Stimulated activated CD8-positive, alpha-beta memory T cell treated with anti-CD3 and anti-CD28 coated beads, Interleukin-2, amount 100 ng/mL, for 48 hours (primary cell): ENCODE measurements around the gene GATA3.

Source experiments
- DNase-seq, 2 donors: peaks; one replicate each; pipeline ENCODE4 v3.0.0-alpha.2; 2020; ENCODE audit warnings: low read depth in 2 of 2

Gene GATA3

DNA sequence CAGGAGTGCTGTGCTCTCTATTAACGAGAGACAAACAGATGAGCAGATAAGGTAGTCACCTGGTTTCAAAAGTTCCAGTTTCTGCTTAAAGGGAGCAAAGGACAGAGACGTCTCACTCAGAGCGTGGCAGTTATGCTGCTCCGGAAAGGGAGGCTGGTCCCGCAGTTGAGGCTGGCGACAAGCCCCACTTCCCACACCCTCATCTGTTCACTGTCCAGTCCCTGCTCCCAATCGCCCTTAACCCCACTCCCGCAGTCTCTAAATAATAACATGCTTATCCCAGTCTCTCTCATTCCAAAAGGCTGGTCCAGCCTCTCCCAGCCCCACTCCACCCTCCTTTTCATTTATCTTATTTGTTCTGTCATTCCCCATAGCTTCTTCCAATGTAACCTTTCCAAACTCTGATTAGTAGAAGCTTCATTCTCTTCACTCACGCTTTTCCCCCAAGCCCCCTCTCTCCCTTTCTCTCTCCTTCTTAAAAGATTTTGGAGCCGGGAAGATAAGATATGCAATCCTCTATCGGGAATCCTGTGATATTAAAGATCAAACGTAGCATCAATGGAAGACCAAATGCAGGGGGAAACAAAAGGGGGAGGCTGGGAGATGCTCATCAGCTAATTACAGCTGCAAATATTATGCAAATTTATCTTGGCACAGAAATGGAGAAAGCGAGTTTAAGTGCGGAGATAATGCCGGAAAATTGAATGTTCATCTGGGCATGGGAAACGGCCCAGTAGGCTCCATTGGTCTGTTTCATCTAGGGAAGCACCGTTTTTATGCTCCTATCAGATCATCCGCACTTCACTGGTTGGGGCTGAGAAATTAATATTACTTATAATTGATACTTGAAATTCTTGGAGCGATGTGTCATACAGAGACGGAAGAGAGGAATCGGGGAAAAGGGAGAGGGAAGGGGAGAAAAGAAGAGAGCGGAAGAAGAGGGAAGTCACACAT is 16.3 kb upstream of the GATA3 start:
- no peak for DNase-seq

DNA sequence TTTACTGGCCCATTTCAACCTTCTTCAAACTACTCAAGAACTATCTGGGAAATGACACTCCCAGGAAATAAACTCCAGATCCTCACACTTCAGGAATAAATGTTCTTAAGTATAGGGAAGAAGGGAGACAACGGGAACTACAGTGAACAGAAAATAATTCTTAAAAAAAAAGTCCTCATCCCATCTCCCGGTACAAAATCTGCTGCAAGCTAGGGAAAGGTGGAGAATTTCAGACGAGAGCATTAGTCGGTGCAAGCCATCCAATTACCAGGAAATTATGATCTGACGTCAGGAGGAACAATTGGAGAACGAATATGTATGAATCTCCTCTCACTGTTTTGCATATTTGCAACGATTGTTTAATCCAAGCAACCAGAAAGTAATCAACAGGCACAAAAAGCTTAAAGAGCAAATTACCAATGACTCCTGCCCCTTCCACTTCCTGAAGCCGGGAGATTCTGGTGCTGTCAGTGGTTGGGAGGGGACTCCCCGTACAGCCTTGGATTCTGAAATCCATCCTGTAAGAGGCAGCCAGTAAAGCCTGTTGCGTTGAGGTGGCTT is 15.1 kb upstream of the GATA3 start:
- DNase-seq = no peak

DNA sequence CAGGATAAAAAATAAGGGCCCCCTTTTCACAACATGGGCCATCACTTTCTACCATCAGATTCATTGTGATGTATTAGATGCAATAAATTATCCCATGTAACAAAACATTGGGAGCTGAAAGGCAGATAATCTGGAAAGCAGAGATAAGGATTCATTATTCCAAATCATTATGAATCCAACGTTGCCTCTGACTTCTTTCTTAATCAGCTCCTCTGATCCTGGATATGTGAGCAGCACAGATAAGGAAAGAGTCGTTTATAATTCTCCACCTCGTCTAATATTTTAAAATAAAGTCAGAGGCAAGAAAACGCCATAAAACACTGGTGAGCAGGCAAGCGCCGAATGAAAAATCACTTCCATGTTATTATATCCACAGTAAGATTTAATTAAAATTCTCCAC is 13.8 kb upstream of the GATA3 start:
- no peak for DNase-seq

DNA sequence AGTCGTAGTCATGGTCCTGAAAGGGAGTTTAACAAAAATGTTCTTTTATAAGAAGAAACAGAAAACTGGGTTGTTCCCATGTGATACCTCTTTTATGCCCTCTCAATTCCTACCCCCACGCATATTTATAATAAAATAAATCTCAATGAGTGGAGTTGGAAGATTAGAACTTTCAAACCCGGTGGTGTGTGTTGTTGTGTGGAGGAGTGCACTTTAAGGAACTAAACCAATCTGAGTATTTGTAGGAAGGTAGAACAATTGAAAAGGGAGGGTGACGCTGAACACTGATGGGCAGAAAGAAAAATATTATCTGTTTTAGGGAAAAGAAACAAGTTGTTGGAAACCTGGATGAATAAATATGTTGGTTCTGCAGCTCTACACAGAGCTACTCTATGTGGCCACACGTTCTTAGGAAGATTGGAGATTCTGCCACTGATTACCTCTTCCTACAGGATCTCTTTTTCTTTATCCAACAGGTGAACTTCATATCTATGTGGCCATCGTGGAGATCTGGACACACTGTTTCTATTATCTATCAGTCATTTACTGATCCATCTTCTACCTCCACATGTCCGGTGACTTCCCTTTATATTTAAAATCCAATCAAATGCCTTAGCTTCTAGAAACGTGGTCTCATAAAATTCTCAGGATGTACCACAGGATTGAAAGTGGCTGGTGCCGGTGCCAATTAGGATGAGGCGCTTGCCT is 13.1 kb upstream of the GATA3 start:
- DNase-seq = no peak

DNA sequence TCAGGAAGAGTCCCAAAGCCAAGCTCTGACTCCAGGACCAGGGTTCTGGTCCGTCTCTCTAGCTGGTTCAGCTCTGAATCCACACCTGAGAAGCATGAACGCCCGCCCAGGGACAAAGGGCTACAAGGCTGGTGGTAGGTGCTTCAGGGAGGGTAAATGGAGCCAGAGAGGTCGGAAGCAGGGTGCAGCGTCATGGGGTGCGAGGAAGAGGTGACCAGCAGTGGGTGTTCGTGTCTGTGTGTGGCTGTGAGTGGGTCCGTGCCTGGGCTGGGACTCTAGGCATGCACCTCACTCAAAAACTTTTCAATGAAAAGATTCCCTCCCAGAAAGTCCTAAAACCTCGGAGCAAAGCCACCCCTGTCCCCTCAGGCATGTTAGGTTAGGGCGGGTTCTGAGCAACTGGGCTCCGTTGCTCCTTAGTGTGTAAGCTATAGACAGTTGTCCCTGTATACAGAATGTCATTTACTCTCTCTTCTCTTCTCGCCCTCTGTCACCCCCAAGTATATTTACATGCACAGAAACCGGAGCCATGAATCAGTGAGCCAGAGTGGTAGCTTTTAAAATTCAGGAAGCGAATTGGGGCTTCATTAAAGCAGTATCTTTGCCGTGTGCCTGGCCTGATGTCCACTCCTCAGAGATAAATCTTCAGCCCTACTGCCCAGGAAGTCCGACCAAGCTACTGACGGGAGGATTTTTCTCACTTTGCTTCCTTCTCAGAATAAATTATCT is 12.3 kb upstream of the GATA3 start:
- DNase-seq = no peak

DNA sequence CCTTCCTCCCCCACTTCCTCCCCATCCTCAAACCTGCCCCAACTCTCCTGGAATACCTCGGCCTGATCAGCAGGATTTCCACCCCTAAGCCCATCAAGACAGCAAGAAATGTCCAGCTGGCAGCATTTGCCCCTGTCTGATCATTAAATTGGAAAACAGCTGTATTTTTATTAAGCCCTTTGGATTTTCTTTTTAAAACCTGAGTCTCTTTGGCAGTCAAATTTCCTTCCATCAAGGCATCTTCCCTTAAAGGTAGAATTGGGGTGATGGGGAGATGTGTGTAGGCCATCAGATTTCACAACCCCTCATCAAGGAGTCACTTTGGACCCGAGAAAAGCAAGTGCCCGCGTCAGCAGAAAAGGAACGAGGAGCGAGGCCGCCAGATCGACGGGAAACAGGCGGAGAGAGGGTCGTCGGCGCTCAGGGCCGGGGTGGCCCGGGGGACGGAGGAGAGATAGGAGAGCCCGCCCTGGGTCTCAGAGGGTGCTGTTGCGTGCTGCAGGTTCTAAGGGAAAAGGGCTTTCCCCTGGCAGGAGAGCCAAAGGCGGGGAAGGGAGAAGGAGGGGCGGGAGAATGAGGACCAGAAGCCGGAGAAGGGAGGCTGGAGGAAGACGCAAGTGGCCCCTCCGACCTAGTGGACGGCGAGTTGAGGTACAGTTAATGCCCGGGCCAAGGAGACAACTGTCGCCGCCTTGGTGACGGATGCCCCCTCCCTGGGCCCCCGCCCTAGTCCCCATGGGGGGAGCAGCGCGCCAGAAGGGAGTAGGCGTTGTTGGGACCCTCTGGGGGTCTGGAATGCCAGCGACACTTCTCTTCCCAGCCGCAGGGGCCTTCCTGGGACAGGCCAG is 11.5 kb upstream of the GATA3 start:
- no peak for DNase-seq

DNA sequence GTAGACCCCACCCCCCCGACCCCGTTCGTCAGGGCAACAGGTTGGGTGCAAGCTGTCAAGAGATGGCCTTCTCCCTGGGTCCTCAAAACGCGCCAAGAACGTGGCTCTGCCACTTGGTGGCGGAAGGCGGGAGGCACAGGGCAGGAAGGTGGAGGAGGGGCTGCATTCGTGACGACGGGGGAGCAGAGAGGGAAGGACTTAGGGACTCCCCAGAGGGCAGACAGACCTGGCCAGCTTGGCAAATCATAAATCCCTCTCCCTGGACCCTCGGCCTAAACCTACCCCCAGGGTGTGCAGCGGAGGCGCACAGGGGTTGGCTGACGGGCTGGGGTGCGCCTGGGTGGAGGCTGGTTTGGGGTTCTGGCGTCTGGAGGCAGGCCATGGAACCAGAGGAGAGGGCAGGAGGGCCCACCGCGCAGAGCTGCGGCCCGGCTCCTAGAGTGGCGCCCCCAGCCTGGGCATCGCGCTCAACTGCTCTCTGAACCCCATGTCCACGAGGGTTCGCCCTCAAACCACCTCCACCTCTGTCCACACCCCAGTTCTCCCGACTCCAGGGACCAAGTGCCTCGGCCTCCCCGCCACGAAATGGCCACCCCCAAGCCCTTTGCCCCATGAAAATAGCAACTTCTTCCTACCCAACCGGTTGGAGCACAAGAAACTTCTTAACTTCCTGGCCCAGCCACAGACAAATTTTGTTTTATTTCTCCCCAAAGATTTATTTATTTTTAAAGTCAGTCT is 10.8 kb upstream of the GATA3 start:
- DNase-seq = no peak

DNA sequence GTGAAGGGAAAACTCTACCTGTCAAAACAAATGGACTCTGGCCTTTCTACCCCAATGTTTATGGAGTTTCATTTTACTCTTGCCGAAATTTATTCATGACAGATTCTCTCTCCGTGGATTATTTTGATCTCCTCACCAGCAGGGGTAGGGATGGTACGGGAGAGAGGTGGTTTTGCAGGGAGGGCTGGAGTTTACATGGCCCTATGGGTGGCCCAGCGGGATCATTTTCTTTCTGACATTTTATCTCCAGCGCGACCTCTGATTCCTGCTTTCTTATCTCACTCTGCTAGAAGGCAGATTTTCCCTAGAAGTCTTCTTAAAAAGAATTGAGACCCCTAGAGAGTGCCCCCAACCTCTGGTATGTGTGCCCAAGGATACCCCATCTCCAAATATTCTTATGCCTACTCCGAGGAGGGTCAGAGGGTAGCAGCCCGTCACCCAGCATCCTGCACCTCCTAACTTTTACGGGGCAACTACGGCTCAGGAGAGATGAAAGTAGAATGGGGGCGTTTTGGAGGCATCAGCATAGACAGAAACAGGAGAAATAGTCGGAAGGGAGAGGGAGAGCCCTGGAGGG is 10.1 kb upstream of the GATA3 start:
- no peak for DNase-seq

DNA sequence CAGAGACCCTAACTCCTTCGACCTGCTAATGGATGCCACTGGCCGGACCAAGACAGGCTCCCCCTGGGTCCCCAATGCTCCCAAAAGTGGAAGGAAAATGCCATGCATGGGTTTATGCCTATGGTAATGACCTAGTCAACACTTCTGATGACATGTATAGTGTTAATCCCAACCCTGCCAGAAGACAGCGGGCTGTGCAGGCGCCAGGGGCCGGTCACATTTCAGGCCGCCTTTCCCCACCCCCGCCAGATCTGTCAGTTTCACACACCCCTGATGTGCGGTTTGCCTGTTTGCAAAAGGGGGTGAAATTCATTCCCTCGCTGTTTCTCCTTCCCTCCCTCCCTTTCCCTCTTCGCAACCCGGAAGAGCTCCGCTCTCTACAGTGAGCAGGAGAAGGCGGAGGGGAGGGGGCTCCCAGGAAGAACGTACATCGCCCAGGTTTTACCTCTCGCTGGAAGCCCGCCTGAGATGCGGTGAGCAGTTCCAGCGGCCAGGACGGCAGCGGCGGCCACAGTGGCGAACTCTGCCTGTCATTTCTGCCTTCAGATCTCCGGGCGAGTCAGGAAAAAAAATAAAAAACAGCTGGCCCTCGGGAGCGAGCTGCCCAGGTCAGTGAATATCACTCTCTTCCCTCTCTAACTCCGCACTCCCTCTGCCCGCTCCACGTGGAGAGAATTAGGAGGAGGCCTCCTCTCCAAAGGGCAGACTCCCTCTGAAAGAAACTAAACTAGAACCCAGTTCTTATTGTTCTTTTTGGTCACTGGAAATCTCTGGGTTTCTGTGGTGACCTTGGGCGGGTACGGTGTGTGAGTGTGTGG is 9.4 kb upstream of the GATA3 start:
- no peak for DNase-seq

DNA sequence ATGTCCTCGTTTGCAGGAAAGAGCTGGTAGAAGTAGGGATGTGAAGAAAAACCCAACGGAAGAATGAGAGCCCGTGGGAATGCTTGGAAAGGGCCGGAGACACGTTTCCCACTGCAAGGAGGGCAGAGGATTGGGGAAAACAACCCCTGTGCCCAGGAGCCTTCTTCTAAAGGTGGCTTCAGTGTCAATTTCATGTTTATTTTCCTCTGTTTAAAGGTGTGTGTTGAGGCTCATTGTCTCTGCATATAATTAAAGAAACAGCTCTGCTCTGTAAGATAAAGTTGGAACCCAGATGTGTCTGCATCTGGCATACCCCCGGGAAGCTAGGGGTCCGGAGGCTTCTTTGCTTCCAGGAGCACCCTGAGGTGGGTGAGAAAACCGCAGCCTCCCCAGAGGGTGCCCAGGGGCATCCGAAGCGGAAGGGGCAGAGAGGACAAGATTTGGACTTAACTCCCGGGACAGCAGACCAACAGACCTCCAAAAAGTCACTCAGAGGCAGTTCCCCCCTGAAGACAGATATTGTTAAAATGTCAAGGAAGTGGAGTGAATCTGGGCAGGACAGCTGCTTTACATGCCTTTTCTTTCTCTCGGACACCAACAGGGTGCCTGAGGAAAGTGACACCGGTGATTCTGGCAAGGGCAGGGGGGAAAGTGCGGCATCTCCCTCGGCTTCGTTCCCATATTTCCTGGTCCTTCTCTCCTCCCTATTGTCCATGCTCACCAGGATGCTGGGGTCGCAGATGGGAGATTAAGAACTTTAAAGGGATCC is 8.6 kb upstream of the GATA3 start:
- no peak for DNase-seq

DNA sequence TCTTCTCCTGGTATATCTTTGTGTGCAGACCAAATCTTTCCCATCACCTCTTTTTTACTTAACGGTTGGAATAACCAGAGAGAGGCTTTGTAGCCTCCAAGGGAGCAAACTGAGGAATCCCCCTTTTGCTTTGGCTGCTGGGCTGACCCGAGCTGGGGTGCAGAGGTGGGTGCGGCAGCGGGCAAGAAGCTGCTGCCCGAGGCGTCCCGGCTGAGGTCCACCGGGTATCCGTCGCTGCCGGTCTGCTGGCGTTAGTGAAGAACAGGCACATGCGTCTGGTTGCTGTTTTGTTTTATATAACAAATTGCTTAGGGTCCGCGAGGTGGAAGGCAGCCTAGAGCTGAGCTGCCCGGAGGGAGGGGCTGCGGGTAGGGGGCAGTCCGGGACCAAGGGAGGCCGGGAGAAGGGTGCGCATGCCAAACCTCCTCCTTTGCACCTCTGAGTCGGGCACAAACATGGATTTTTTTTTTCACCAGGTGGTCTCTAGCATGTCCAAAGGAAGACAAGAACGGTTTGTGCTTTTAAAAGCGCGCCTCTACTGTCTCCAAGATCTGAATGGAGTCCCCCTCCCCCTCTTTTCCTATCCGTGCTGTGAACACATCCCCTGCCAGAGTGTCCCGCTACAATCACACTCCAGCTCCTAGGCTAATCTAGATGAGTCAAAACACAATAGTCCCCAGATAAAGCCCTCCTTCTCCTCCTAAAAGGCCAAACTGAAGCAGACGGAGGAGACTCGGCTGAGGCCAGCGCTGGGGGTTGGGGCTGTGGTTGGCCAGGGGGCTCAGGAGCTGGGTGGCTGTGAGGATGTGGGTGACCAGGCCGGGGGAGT is 6.8 kb upstream of the GATA3 start:
- no peak for DNase-seq

DNA sequence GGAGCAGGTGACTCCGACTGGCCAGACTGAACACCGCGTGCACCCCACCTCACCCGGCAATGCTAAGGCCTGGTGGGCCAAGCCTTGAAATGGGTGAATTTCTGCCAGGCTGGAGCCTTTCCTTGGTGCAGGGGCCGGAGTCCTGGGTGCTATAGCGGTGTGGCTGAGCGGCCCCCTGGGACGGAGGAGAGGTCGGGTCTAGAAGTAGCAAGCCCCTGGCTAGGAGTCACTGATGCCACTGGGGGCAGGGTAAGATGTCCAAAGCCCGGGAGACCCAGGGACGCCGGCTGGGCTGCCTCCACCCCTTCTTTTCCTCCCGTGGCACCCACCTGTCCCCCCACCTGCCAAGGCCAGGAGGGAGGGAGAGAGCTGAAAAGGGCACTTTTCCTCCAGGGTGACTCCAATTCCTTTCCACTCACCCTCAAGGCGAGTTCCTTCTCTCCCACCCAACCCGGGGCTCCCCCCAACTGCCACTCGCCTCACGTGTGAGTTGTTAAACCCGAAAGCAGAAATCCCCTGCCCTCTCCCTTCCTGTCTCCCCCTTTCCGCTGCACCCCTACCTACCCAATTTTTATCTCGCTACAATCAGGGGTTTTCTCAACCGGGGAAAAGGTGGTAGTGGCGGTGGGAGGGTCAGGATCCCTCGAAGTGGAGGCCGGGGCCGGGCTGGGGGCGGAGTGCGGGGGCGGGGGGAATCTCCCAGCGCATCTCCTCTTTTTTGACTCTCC is 6.0 kb upstream of the GATA3 start:
- peak in 1 of 2 donors; percentile 48 for DNase-seq

DNA sequence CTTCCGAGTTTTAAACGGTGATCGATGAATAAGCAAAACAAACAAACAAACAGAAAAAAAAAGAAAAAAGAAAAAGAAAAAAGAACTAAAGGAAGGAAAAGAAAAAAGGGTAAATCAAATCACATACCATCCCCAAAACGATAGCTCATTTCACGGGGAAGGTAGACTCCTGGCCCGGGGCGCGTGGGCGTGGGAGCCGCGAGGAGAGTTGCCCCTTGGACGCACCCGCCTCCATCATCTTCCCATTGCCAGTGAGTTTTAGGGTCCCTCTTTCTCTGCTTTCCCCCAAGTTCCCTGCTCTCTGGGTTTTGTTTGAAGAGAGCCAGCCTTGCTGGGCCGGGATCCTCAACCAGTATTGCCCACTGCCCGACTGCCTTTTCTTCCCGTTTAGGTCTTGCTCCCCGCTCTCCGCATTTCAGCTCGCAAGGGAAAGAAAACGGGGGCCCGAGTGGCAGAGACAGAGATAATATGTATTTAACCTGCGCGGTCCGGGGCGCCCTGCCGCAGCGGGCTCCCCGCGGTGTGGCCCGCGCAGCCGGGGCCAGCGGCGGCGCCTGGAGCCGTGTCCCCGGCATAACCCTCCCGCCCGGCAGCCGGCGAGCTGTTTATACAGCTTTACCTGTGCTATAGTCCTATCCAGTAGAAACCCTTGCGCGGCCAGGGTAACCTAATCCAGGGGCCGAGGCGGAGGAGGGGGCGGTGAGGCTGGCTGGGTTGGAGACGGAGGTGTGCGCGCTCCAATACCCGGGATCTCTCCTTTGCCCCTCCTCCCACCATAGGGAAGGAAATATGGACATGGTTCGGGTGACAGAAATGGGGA is 5.2 kb upstream of the GATA3 start:
- no peak for DNase-seq

DNA sequence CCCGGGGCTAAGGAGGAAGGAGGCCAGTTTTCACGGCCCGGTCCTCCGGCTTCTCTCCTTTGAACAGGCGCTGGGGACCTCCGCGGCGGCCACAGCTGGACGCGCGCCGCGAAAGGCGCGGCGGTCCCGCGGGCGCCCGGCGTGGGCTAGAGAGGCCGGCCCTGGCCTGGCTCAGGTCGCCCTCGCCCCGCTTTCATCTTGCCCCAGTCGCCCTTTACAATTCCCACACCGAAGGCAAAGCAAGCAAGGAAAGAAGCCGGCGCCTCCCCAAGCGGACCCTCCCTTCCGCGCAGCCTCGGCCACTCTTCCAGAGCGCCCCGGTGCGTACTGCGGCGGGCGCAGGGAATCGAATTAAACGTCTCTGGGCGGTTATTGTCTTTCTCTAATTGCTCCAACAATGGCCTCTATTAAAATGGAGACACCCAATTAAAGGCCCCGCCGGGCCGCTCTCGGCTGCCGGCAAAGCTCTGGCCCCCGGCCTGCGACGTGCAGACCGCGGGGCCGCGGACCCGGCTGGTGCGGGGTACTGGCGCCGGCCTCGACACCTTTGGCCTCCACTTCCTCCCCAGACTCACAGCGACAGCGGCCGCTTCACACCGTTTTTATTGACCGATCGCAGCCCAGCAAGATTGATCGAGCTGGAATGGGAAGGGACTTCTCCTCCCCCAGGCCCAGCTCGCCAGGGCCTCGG is 4.5 kb upstream of the GATA3 start:
- DNase-seq = no peak

DNA sequence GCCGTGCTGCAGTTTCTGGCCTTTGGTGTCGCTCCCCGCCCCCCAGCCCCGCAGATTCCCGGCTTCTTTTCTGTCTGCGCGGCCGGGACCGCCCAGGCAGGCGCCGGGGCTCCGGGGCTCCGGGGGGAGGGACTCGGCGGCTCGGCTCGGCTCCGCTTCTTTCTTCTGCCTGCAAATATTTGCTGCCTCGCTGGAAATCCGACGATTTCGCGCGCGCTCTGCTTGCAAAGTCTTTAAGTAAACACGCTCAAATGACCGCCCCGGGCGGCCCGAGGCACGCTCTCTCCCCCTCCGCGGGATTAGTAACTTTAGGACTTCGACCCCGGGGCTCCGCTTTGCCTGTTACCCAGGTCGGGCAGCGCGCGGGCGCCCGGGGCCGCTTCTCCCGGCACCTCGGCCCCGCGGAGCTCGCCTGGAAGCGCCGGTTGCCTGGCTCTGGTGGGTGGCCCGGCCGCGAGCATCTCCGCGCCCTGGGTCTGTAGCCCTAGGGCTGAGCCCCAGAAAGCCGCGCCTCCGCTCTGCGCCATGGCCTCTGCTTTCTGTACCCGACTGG is 3.9 kb upstream of the GATA3 start:
- DNase-seq = no peak
